ENCODE measurements around the gene GSTA3. TPM values are rescaled to one million over a fixed set of nuclear protein-coding genes. Genes with fewer than 3 reads are reported as not detected.
"Not testable (repeated sequence)": the region's sequence is repeated elsewhere in the genome, so short reads cannot be mapped to it uniquely, and the experiment has no call there.

The GSTA3 gene
- total and polyA plus RNA-seq, 2 experiments from 2014 or later = not detected

- Histone ChIP-seq H3K4me1 (ENCODE audit: insufficient read depth) (no peaks in the 10 kb centered on the region), H3K9me2 (ENCODE audit: insufficient read depth) (no peaks in the 10 kb centered on the region), H4K20me1 (ENCODE audit: insufficient read depth) (no peaks in the 10 kb centered on the region), H3K4me2 (ENCODE audit: unreplicated experiment) (no peak overlapping the region), H3K4me3 (no peak overlapping the region), H3K9me3 (ENCODE audit: low read depth) (no peaks in the 10 kb centered on the region), H3K9ac (no peak overlapping the region), H3K79me2 (ENCODE audit: insufficient read depth) (no peaks in the 10 kb centered on the region), H3F3A (ENCODE audit: insufficient read depth) (no peaks in the 10 kb centered on the region), H3K36me3 (ENCODE audit: low read depth) (no peaks in the 10 kb centered on the region), H2AFZ (no peak overlapping the region), H3K27me3 (replicated peaks; ENCODE audit: insufficient read depth) (peaks cover 3% of the 10 kb centered on the region; the same call in 1 of the 2 replicates), H3K27ac (no peak overlapping the region)
- no peak for DNase-seq
- in situ Hi-C loops (cut with MboI) = no loop called here
- WGBS, 2 experiments (ENCODE audit: low coverage in 1 of 2, low lambda C conversion rate in 2 of 2, missing lambda C conversion rate in 2 of 2) = 58% methylated on average over 6 of the region's 6 CpGs
- no peak for TF ChIP-seq EZH2phosphoT487 (IDR thresholded peaks at IDR 0.05; ENCODE audit: insufficient read depth, low read depth)
- no peak for TF ChIP-seq EZH2 (IDR thresholded peaks at IDR 0.05; ENCODE audit: insufficient read depth, poor library complexity, severe bottlenecking)
Observed at GRCh38 chr6:52904562-52905279, 4.8 kb downstream of the GSTA3 start.

- Histone ChIP-seq H3K27ac (no peak overlapping the region), H3F3A (ENCODE audit: insufficient read depth) (no peaks in the 10 kb centered on the region), H3K9ac (no peak overlapping the region), H3K4me2 (ENCODE audit: unreplicated experiment) (no peak overlapping the region), H3K4me3 (no peak overlapping the region), H3K36me3 (ENCODE audit: low read depth) (no peaks in the 10 kb centered on the region), H3K4me1 (ENCODE audit: insufficient read depth) (no peaks in the 10 kb centered on the region), H3K27me3 (replicated peaks; ENCODE audit: insufficient read depth) (peaks cover 3% of the 10 kb centered on the region; the same call in 1 of the 2 replicates), H3K9me3 (ENCODE audit: low read depth) (no peaks in the 10 kb centered on the region), H3K79me2 (ENCODE audit: insufficient read depth) (no peaks in the 10 kb centered on the region), H3K9me2 (ENCODE audit: insufficient read depth) (no peaks in the 10 kb centered on the region), H2AFZ (no peak overlapping the region), H4K20me1 (ENCODE audit: insufficient read depth) (no peaks in the 10 kb centered on the region)
- in situ Hi-C loops (cut with MboI) = no loop called here
- 57 to 69% methylated on average over 4 of the region's 4 CpGs for WGBS, 2 experiments (ENCODE audit: low coverage in 1 of 2, low lambda C conversion rate in 2 of 2, missing lambda C conversion rate in 2 of 2)
- no peak for TF ChIP-seq EZH2phosphoT487 (IDR thresholded peaks at IDR 0.05; ENCODE audit: insufficient read depth, low read depth)
- DNase-seq = peak; percentile 16
Observed at GRCh38 chr6:52900536-52900935, 9.0 kb downstream of the GSTA3 start.

GRCh38 chr6:52895790-52896189, 13.7 kb downstream of the GSTA3 start:
- H3K27me3 ChIP-seq (replicated peaks; ENCODE audit: insufficient read depth); H3K9ac ChIP-seq; H3K36me3 ChIP-seq (ENCODE audit: low read depth); H3K4me2 ChIP-seq (ENCODE audit: unreplicated experiment); H3K9me2 ChIP-seq (ENCODE audit: insufficient read depth); H3F3A ChIP-seq (ENCODE audit: insufficient read depth); H4K20me1 ChIP-seq (ENCODE audit: insufficient read depth); H2AFZ ChIP-seq; H3K4me3 ChIP-seq; H3K9me3 ChIP-seq (ENCODE audit: low read depth); DNase-seq; H3K27ac ChIP-seq; in situ Hi-C loops (cut with MboI); H3K79me2 ChIP-seq (ENCODE audit: insufficient read depth); H3K4me1 ChIP-seq (ENCODE audit: insufficient read depth): not testable (repeated sequence)
- WGBS, 2 experiments (ENCODE audit: low coverage in 1 of 2, low lambda C conversion rate in 2 of 2, missing lambda C conversion rate in 2 of 2) = 37 to 49% methylated on average over 3 of the region's 3 CpGs

- Histone ChIP-seq H3K4me1 (ENCODE audit: insufficient read depth) (no peaks in the 10 kb centered on the region), H2AFZ (no peak overlapping the region), H3F3A (ENCODE audit: insufficient read depth) (no peaks in the 10 kb centered on the region), H3K27me3 (replicated peaks; ENCODE audit: insufficient read depth) (no peaks in the 10 kb centered on the region), H3K36me3 (ENCODE audit: low read depth) (no peaks in the 10 kb centered on the region), H3K4me3 (no peak overlapping the region), H3K9me3 (ENCODE audit: low read depth) (no peaks in the 10 kb centered on the region), H3K4me2 (ENCODE audit: unreplicated experiment) (no peak overlapping the region), H3K79me2 (ENCODE audit: insufficient read depth) (no peaks in the 10 kb centered on the region), H3K9ac (no peak overlapping the region), H4K20me1 (ENCODE audit: insufficient read depth) (no peaks in the 10 kb centered on the region), H3K27ac (no peak overlapping the region), H3K9me2 (ENCODE audit: insufficient read depth) (no peaks in the 10 kb centered on the region)
- 82 to 85% methylated on average over 2 of the region's 2 CpGs for WGBS, 2 experiments (ENCODE audit: low coverage in 1 of 2, low lambda C conversion rate in 2 of 2, missing lambda C conversion rate in 2 of 2)
- TF ChIP-seq EZH2 (IDR thresholded peaks at IDR 0.05; ENCODE audit: insufficient read depth, poor library complexity, severe bottlenecking) = no peak
- no peak for TF ChIP-seq EZH2phosphoT487 (IDR thresholded peaks at IDR 0.05; ENCODE audit: insufficient read depth, low read depth)
- DNase-seq = no peak
- in situ Hi-C loops (cut with MboI) = no loop called here
Observed at GRCh38 chr6:52894285-52894684, 15.2 kb downstream of the GSTA3 start.

- H3K9me2 ChIP-seq (ENCODE audit: insufficient read depth) = no peaks in the 10 kb centered on the region
- no peaks in the 10 kb centered on the region for H4K20me1 ChIP-seq (ENCODE audit: insufficient read depth)
- no peak for DNase-seq
- H3K27ac ChIP-seq = no peak overlapping the region
- H3K4me3 ChIP-seq = no peak overlapping the region
- no peak overlapping the region for H3K4me2 ChIP-seq (ENCODE audit: unreplicated experiment)
- WGBS, 2 experiments (ENCODE audit: low coverage in 1 of 2, low lambda C conversion rate in 2 of 2, missing lambda C conversion rate in 2 of 2) = 37 to 43% methylated on average over 2 of the region's 2 CpGs
- H3K36me3 ChIP-seq (ENCODE audit: low read depth) = no peaks in the 10 kb centered on the region
- no peaks in the 10 kb centered on the region for H3K4me1 ChIP-seq (ENCODE audit: insufficient read depth)
- H3F3A ChIP-seq (ENCODE audit: insufficient read depth) = no peaks in the 10 kb centered on the region
- H3K9ac ChIP-seq = no peak overlapping the region
- TF ChIP-seq EZH2phosphoT487 (IDR thresholded peaks at IDR 0.05; ENCODE audit: insufficient read depth, low read depth) (no peak), EZH2 (IDR thresholded peaks at IDR 0.05; ENCODE audit: insufficient read depth, poor library complexity, severe bottlenecking) (no peak)
- H3K79me2 ChIP-seq (ENCODE audit: insufficient read depth) = no peaks in the 10 kb centered on the region
- no peaks in the 10 kb centered on the region for H3K27me3 ChIP-seq (replicated peaks; ENCODE audit: insufficient read depth)
- no peak overlapping the region for H2AFZ ChIP-seq
- in situ Hi-C loops (cut with MboI) = no loop called here
- H3K9me3 ChIP-seq (ENCODE audit: low read depth) = no peaks in the 10 kb centered on the region
Observed at GRCh38 chr6:52893803-52894202, 15.7 kb downstream of the GSTA3 start.
